ENCODE measurements around the gene KIF16B.

The KIF16B gene

DNA sequence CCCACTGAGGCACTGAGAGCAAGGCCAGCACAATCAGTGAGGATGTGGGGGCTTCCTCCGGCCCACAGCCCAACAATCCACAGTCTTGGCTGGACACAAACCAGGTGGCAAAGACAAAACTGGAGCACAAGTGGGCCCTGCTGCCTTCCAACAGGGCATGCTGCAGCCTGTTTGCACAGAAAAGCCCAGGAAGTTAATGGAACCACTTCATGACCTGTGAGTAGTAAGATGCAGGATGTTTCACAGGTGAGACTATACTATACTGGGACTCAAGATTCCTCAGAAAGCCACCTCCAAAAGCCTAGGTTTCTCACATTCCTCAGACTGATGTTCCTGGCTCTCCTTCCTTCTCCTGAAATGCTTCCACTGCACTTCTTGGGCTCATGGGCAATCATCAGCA lies 235.5 kb downstream of the KIF16B start:
- Histone ChIP-seq H3K36me3 (ENCODE audit: insufficient read depth, low read length) (no peaks in the 10 kb centered on the region), H3K27ac (ENCODE audit: low read length) (no peak overlapping the region), H3K4me3 (ENCODE audit: low read depth in 1 of 2, low read length in 2 of 2) (no peak overlapping the region), H3K4me2 (ENCODE audit: insufficient read depth, low read length) (no peak overlapping the region), H3K27me3 (ENCODE audit: insufficient read depth, low read length, poor library complexity) (no peaks in the 10 kb centered on the region), H4K20me1 (ENCODE audit: insufficient read depth, low read length) (no peaks in the 10 kb centered on the region), H3K9ac (ENCODE audit: low read depth, low read length) (no peak overlapping the region), H3K4me1 (ENCODE audit: insufficient read depth, low read length) (no peaks in the 10 kb centered on the region), H3K9me3 (ENCODE audit: insufficient read depth, low read length, severe bottlenecking) (no peaks in the 10 kb centered on the region), H2AFZ (ENCODE audit: low read depth, low read length) (no peak overlapping the region), H3K79me2 (ENCODE audit: insufficient read depth, low read length) (no peaks in the 10 kb centered on the region)
- DNase-seq (no peak), ATAC-seq (ENCODE audit: insufficient read depth, low read depth) (no peak)
- no peak for TF ChIP-seq EZH2 (IDR thresholded peaks at IDR 0.05; ENCODE audit: borderline replicate concordance, low read depth, low read length, severe bottlenecking)
- TF ChIP-seq, protein P1, sequence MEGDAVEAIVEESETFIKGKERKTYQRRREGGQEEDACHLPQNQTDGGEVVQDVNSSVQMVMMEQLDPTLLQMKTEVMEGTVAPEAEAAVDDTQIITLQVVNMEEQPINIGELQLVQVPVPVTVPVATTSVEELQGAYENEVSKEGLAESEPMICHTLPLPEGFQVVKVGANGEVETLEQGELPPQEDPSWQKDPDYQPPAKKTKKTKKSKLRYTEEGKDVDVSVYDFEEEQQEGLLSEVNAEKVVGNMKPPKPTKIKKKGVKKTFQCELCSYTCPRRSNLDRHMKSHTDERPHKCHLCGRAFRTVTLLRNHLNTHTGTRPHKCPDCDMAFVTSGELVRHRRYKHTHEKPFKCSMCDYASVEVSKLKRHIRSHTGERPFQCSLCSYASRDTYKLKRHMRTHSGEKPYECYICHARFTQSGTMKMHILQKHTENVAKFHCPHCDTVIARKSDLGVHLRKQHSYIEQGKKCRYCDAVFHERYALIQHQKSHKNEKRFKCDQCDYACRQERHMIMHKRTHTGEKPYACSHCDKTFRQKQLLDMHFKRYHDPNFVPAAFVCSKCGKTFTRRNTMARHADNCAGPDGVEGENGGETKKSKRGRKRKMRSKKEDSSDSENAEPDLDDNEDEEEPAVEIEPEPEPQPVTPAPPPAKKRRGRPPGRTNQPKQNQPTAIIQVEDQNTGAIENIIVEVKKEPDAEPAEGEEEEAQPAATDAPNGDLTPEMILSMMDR (IDR thresholded peaks at IDR 0.05; ENCODE audit: borderline replicate concordance, extremely low read depth, low read length, poor library complexity, severe bottlenecking): no peak

DNA sequence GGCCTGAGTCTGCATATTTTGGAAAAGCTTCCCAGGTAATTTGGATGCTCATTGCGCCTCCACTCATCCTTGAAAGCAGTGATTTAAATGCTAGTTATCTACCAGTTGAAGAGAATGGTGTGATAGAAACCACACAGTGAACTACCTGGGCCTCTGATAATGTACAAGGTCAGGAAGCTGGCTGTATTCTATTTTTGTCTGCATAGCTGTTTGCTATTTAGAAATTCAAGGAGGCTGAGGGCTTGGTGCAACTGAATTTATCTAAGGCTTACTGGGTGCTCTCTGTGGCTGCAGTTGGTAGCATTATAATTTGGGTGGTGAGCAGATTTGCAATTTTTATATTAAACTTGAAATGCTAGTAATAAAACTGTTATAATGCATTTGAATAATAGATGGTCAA lies 245.6 kb downstream of the KIF16B start:
- H3K9ac ChIP-seq (ENCODE audit: low read depth, low read length): no peak overlapping the region
- no peaks in the 10 kb centered on the region for H4K20me1 ChIP-seq (ENCODE audit: insufficient read depth, low read length)
- ATAC-seq (ENCODE audit: insufficient read depth, low read depth): no peak
- DNase-seq: no peak
- H3K27ac ChIP-seq (ENCODE audit: low read length): no peak overlapping the region
- no peak overlapping the region for H3K4me2 ChIP-seq (ENCODE audit: insufficient read depth, low read length)
- TF ChIP-seq, protein P1 (IDR thresholded peaks at IDR 0.05; ENCODE audit: borderline replicate concordance, extremely low read depth, low read length, poor library complexity, severe bottlenecking): no peak
- no peak for TF ChIP-seq EZH2 (IDR thresholded peaks at IDR 0.05; ENCODE audit: borderline replicate concordance, low read depth, low read length, severe bottlenecking)
- no peaks in the 10 kb centered on the region for H3K79me2 ChIP-seq (ENCODE audit: insufficient read depth, low read length)
- no peak overlapping the region for H3K4me3 ChIP-seq (ENCODE audit: low read depth in 1 of 2, low read length in 2 of 2)
- H3K27me3 ChIP-seq (ENCODE audit: insufficient read depth, low read length, poor library complexity): no peaks in the 10 kb centered on the region
- no peaks in the 10 kb centered on the region for H3K9me3 ChIP-seq (ENCODE audit: insufficient read depth, low read length, severe bottlenecking)
- H3K4me1 ChIP-seq (ENCODE audit: insufficient read depth, low read length): no peaks in the 10 kb centered on the region
- no peaks in the 10 kb centered on the region for H3K36me3 ChIP-seq (ENCODE audit: insufficient read depth, low read length)
- no peak overlapping the region for H2AFZ ChIP-seq (ENCODE audit: low read depth, low read length)

DNA sequence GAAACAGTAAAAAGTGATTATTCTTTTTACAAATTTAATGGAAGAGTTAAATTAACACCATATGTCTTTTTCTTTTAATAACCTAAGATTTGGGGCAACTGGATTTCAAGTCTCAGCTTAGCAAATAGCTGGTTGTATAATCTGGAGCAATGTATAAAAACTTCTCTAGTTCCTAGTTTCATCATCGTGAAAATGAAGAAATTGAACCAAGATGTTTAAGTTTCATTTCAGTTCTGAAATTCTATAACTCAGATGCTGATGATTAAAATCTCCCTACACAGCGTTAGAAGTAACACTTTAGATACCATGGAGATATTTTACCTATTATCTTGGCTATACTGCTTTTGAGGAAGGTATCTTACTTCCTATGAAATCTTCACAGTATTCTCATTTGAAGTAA lies 252.0 kb downstream of the KIF16B start:
- H3K36me3 ChIP-seq (ENCODE audit: insufficient read depth, low read length): no peaks in the 10 kb centered on the region
- H3K4me2 ChIP-seq (ENCODE audit: insufficient read depth, low read length): no peak overlapping the region
- no peaks in the 10 kb centered on the region for H3K79me2 ChIP-seq (ENCODE audit: insufficient read depth, low read length)
- H3K9ac ChIP-seq (ENCODE audit: low read depth, low read length): no peak overlapping the region
- ATAC-seq (ENCODE audit: insufficient read depth, low read depth) (no peak), DNase-seq (no peak)
- no peak overlapping the region for H2AFZ ChIP-seq (ENCODE audit: low read depth, low read length)
- H3K4me3 ChIP-seq (ENCODE audit: low read depth in 1 of 2, low read length in 2 of 2): no peak overlapping the region
- no peaks in the 10 kb centered on the region for H3K9me3 ChIP-seq (ENCODE audit: insufficient read depth, low read length, severe bottlenecking)
- TF ChIP-seq, protein P1 (IDR thresholded peaks at IDR 0.05; ENCODE audit: borderline replicate concordance, extremely low read depth, low read length, poor library complexity, severe bottlenecking): no peak
- no peak for TF ChIP-seq EZH2 (IDR thresholded peaks at IDR 0.05; ENCODE audit: borderline replicate concordance, low read depth, low read length, severe bottlenecking)
- no peaks in the 10 kb centered on the region for H3K4me1 ChIP-seq (ENCODE audit: insufficient read depth, low read length)
- H4K20me1 ChIP-seq (ENCODE audit: insufficient read depth, low read length): no peaks in the 10 kb centered on the region
- no peaks in the 10 kb centered on the region for H3K27me3 ChIP-seq (ENCODE audit: insufficient read depth, low read length, poor library complexity)
- H3K27ac ChIP-seq (ENCODE audit: low read length): no peak overlapping the region

Measured in DND-41 (cell line).